Measurements from ENCODE around the gene SREBF1. TPM values are rescaled to one million over a fixed set of nuclear protein-coding genes. Genes with fewer than 3 reads are reported as not detected.

Gene SREBF1
- total RNA-seq, 3 donors from 2014 or later (not counting 1 experiment from before 2014, with no cell fraction given) = 80.7 to 208 (median 119) TPM

DNA sequence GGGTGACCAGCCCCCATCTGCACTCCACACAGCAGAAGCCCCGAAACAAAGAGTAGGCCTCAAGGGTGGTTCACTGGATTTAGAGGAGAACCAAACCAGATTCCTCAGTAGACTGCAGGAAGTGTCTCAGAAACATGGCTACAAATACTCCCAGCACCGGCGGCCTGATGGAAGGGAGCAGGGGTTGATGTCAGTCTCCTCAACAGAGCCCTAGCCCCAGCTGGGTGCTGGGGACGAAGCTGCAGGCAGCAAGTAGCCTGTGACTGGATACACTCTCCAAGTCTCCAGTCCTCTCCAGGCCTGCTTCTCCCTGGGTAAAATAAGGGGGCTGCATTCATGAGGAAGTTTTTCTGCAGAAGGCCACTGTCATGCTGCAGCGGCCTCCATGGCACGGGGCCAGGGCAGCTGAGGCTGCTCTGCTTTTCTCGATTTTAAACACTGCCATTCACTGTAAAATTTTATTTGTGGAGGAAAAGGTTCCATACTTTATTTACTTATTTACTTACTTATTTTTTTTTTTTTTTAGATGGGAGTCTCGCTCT lies 36.7 kb upstream of the SREBF1 start:
- no peaks in the 10 kb centered on the region for H3K9me3 Mint-ChIP-seq
- no peak overlapping the region for H3K27ac ChIP-seq (ENCODE audit: low read length)
- intact Hi-C loops (cut with micrococcal nuclease) = no loop called here
- H3K27me3 ChIP-seq (ENCODE audit: control insufficient read depth, insufficient read depth, low read length) = no peaks in the 10 kb centered on the region
- TF ChIP-seq, protein P1, sequence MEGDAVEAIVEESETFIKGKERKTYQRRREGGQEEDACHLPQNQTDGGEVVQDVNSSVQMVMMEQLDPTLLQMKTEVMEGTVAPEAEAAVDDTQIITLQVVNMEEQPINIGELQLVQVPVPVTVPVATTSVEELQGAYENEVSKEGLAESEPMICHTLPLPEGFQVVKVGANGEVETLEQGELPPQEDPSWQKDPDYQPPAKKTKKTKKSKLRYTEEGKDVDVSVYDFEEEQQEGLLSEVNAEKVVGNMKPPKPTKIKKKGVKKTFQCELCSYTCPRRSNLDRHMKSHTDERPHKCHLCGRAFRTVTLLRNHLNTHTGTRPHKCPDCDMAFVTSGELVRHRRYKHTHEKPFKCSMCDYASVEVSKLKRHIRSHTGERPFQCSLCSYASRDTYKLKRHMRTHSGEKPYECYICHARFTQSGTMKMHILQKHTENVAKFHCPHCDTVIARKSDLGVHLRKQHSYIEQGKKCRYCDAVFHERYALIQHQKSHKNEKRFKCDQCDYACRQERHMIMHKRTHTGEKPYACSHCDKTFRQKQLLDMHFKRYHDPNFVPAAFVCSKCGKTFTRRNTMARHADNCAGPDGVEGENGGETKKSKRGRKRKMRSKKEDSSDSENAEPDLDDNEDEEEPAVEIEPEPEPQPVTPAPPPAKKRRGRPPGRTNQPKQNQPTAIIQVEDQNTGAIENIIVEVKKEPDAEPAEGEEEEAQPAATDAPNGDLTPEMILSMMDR (IDR thresholded peaks at IDR 0.05) = no peak
- no peaks in the 10 kb centered on the region for H3K27me3 Mint-ChIP-seq (ENCODE audit: low read depth in 2 of 2)
- no peaks in the 10 kb centered on the region for H3K4me1 Mint-ChIP-seq
- peaks cover 16% of the 10 kb centered on the region for H3K36me3 Mint-ChIP-seq
- ATAC-seq (no peak), DNase-seq (no peak)
- H3K27ac Mint-ChIP-seq = no peak overlapping the region
- no peaks in the 10 kb centered on the region for H3K4me1 ChIP-seq (ENCODE audit: control insufficient read depth, insufficient read depth, low read length)
- H3K4me3 ChIP-seq (ENCODE audit: low read length) = no peak overlapping the region
- 98% methylated on average over 5 of the region's 8 CpGs for WGBS (ENCODE audit: insufficient coverage)
- H3K4me3 Mint-ChIP-seq = no peak overlapping the region
- H3K9me3 ChIP-seq (ENCODE audit: control insufficient read depth, insufficient read depth, low read length) = no peaks in the 10 kb centered on the region
- peaks cover 25% of the 10 kb centered on the region for H3K36me3 ChIP-seq (ENCODE audit: control insufficient read depth, insufficient read depth, low read length)

DNA sequence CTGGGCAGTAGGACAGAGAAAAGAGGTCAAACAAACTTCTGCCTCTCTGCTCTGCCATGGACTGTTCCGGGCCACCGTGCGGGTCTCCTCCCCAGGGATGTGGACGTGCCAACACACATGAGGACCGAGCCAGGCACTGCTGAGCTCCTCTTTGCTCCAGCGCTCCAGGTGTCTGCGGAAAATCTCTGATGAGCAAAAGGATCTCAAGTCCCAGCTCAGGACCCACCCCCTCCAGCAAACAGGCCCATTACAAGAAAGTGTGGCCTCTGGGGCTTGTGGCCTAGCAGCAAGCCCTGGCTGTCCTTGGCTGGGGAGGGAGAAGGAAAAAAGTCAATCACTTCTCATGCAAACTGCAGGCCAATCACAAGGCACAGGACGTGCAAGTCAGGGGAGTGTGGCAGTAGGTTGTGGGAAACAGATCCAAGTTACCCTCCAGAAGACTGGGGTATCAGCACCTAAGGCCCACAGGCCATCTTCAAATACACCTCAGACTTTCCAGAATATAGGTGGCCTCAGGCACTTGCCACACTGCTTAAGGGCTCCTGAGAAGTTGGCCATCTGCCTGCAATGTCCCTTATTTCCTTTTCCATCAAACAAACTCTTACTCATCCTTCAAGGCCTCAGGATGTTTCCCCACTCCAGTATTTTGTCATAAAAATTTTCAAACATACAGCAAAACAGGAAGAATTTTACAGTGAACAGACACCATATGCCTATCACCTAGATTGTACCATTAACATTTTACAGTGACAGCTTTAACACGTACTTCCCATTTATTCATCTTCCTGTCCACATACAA lies 36.0 kb upstream of the SREBF1 start:
- no peak overlapping the region for H3K27ac ChIP-seq (ENCODE audit: low read length)
- peaks cover 25% of the 10 kb centered on the region for H3K36me3 ChIP-seq (ENCODE audit: control insufficient read depth, insufficient read depth, low read length)
- no peaks in the 10 kb centered on the region for H3K27me3 ChIP-seq (ENCODE audit: control insufficient read depth, insufficient read depth, low read length)
- TF ChIP-seq, protein P1 (IDR thresholded peaks at IDR 0.05) = no peak
- Mint-ChIP-seq H3K4me3 (no peak overlapping the region), H3K4me1 (no peaks in the 10 kb centered on the region), H3K36me3 (peaks cover 16% of the 10 kb centered on the region), H3K9me3 (no peaks in the 10 kb centered on the region), H3K27me3 (ENCODE audit: low read depth in 2 of 2) (no peaks in the 10 kb centered on the region), H3K27ac (no peak overlapping the region)
- ATAC-seq (no peak), DNase-seq (no peak)
- no peaks in the 10 kb centered on the region for H3K9me3 ChIP-seq (ENCODE audit: control insufficient read depth, insufficient read depth, low read length)
- H3K4me3 ChIP-seq (ENCODE audit: low read length) = no peak overlapping the region
- WGBS (ENCODE audit: insufficient coverage) = 94% methylated on average over 9 of the region's 9 CpGs
- H3K4me1 ChIP-seq (ENCODE audit: control insufficient read depth, insufficient read depth, low read length) = no peaks in the 10 kb centered on the region
- intact Hi-C loops (cut with micrococcal nuclease) = no loop called here

DNA sequence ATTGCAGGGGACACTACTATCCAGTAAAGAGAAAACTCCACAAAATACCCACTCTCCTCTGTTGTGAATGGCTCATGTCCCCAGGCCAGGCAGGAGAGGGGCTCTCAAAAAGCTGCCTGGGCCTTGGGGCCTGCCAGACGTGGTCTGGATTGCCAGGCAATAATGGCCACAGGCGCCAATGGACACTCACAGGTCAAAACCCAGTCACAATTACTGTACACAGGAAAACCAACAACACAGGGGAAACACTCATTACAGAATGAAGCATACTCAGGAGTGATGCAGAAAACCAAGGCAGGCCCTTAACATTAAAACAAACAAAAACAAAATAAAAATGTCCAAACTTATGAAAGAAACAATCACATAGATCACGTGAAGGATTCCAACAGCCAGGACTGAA lies 35.1 kb upstream of the SREBF1 start:
- Histone ChIP-seq H3K27me3 (ENCODE audit: control insufficient read depth, insufficient read depth, low read length) (no peaks in the 10 kb centered on the region), H3K27ac (ENCODE audit: low read length) (no peak overlapping the region), H3K4me1 (ENCODE audit: control insufficient read depth, insufficient read depth, low read length) (no peaks in the 10 kb centered on the region), H3K36me3 (ENCODE audit: control insufficient read depth, insufficient read depth, low read length) (peaks cover 26% of the 10 kb centered on the region), H3K9me3 (ENCODE audit: control insufficient read depth, insufficient read depth, low read length) (no peaks in the 10 kb centered on the region), H3K4me3 (ENCODE audit: low read length) (no peak overlapping the region)
- no peak overlapping the region for H3K27ac Mint-ChIP-seq
- no peaks in the 10 kb centered on the region for H3K4me1 Mint-ChIP-seq
- TF ChIP-seq, protein P1 (IDR thresholded peaks at IDR 0.05) = no peak
- peaks cover 14% of the 10 kb centered on the region for H3K36me3 Mint-ChIP-seq
- DNase-seq (no peak), ATAC-seq (no peak)
- intact Hi-C loops (cut with micrococcal nuclease) = no loop called here
- H3K27me3 Mint-ChIP-seq (ENCODE audit: low read depth in 2 of 2) = no peaks in the 10 kb centered on the region
- H3K9me3 Mint-ChIP-seq = no peaks in the 10 kb centered on the region
- 87% methylated on average over 2 of the region's 3 CpGs for WGBS (ENCODE audit: insufficient coverage)
- H3K4me3 Mint-ChIP-seq = no peak overlapping the region

Measured in natural killer cell (primary cell).